Activated CD8-positive, alpha-beta T cell treated with anti-CD3 and anti-CD28 coated beads, Interleukin-2, amount 10 ng/mL, durations not matched to agents 7 days and 5 days (primary cell): ENCODE data around the gene PLEKHG4. TPM values are rescaled to one million over a fixed set of nuclear protein-coding genes. Genes with fewer than 3 reads are reported as not detected.
A peak's percentile ranks its signal among the peaks of the same experiment; 100 is the strongest.

Experiments
- ATAC-seq: fragments of 150-1000 bp; cut with Tn5 transposase; one replicate; pipeline ENCODE4 v1.10.0; 2021; ENCODE audit warnings: moderate library complexity
- CTCF ChIA-PET: fragments of 350-600 bp; sonication (Branson Sonifier 250); formaldehyde crosslinking; loops from one replicate; lab custom pipeline; 2021; ENCODE audit warnings: antibody characterized with exemption; lab: Charles Lee
- POLR2A ChIA-PET: fragments of 350-600 bp; sonication (Branson Sonifier 250); formaldehyde crosslinking; loops from one replicate; lab custom pipeline; 2021; ENCODE audit warnings: antibody characterized with exemption; lab: Charles Lee
- DNase-seq: peaks from one replicate; pipeline ENCODE4 v3.0.0-alpha.2; 2020
- H3K27ac Mint-ChIP-seq: one replicate; pipeline ENCODE4 v1.8.0; 2021; ENCODE audit warnings: mild to moderate bottlenecking, mixed read lengths
- H3K27me3 Mint-ChIP-seq: one replicate; pipeline ENCODE4 v1.8.0; 2021; ENCODE audit warnings: low read depth, mixed read lengths
- H3K36me3 Mint-ChIP-seq: one replicate; pipeline ENCODE4 v1.8.0; 2021; ENCODE audit warnings: low read depth, mixed read lengths
- H3K4me1 Mint-ChIP-seq: one replicate; pipeline ENCODE4 v1.8.0; 2021; ENCODE audit warnings: low read depth, mixed read lengths
- H3K4me3 Mint-ChIP-seq: one replicate; pipeline ENCODE4 v1.8.0; 2021; ENCODE audit warnings: mild to moderate bottlenecking, mixed read lengths
- H3K9me3 Mint-ChIP-seq: one replicate; pipeline ENCODE4 v1.8.0; 2022; ENCODE audit warnings: mixed read lengths; ENCODE audit not compliant: insufficient read depth
- total RNA-seq, 2 experiments: library from RNA; stranded (reverse); gene quantifications; one replicate each; pipeline ENCODE4 v1.2.3, GENCODE V29; 2021

Gene PLEKHG4
- total RNA-seq, 2 experiments from 2014 or later: 13.6 to 16.3 TPM

DNA sequence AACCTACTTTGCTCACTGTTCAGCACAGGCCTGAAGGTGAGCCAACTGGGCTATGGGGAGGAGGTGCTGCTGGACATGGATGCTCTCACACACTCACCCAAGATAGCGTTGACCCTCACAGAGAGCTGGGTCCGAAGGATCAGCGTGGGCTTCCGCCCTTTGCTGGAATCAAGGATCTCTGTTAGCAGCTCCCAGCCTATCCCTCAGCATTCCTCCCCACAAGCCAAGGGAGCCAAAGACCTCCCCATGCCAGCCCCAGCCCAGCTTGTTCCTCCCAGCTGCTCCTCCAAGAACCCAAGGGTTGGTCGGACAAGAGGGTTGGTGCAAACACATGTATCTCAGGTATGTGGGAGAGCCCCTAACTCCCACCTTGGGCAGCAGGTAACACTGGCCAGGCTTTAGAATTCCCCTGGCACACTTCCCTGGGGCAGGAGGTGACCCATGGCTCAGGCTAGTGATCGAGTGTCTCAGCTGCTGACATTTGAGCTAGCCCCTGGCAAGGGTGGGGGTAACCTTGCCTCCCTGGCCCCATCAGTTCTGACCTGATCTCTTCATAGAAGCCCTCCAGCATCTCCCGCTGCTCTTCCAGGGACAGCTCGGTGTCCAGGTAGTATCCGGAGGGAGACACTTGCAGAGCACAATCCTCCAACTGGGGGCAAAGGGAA, 40.4 kb upstream of the PLEKHG4 start:
- ChIA-PET POLR2A (interaction anchor here (0.7 to 4.1 kb wide), 3 partner anchors 8 to 29 kb away, joined by 3 to 27 read pairs (median 5); partner anchors contain the start of gene TMEM208), CTCF (interaction anchor here (0.5 to 1.5 kb wide), 3 partner anchors 9 to 282 kb away, joined by 3 to 4 read pairs (median 4); partner anchors contain the start of gene FHOD1)
- Mint-ChIP-seq H3K4me3 (no peak overlapping the region), H3K4me1 (peaks cover 36% of the 10 kb centered on the region), H3K27me3 (no peaks in the 10 kb centered on the region), H3K9me3 (no peaks in the 10 kb centered on the region), H3K36me3 (peaks cover 47% of the 10 kb centered on the region), H3K27ac (peak overlapping the region; percentile 62)
- DNase-seq: no peak
- ATAC-seq: no peak

- CTCF ChIA-PET: no interaction called here
Measured at GRCh38 chr16:67240506-67240905, 38.8 kb upstream of the PLEKHG4 start.

DNA sequence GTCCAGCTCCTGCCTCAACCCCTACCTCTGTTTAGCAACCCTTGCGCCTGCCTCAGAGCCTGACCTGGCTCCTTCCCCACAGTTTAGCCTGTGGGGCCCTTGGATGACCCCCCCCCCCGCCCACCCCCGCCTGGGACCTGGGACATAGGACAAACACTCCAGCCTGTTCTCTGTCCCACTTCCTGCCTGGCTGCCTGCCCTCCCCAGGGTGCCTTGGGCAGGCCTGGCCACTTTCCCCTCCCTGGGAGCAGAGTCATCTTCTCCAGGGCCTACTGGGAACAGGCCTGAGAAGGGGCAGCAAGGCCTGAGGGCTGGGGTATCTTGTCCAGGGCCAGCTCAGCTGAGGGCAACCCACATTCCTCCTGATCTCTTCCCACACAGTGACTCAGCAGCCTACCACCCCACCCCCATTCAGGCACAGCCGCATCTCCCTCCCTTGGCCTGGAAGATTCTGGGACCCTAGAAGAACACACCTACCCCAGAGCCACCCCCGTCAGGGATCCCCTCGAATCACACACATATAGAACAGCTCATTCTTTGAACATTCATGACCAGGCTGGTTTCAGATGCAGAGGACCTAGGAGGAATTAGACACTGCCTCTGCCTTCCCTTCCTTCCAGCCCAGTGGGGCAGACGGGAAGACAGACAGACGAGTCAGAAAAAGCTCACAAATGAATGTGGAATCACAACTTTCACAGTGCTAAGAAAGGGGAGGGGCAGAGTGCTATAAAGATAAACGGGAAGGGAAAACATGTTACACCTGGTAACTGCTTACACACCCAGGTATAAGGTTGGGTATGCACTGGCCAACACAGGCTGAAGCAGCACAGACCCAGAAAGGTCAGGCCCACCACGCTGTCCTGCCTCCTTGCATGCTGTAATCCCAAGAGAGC, 38.1 kb upstream of the PLEKHG4 start:
- ChIA-PET POLR2A (interaction anchor here (1.8 kb wide), 2 partner anchors 10 to 14 kb away, joined by 5 to 7 read pairs; partner anchors contain the start of gene TMEM208), CTCF (interaction anchor here (1.5 kb wide), 1 partner anchor 14 kb away, joined by 4 read pairs; the partner anchor contains the start of gene TMEM208)
- Mint-ChIP-seq H3K27ac (peak overlapping the region; percentile 75), H3K27me3 (no peaks in the 10 kb centered on the region), H3K4me1 (peaks cover 53% of the 10 kb centered on the region), H3K36me3 (peaks cover 42% of the 10 kb centered on the region), H3K9me3 (no peaks in the 10 kb centered on the region), H3K4me3 (no peak overlapping the region)
- ATAC-seq (no peak), DNase-seq (no peak)

More at GRCh38 chr16:67240506-67240905, 38.8 kb upstream of the PLEKHG4 start:
- no peaks in the 10 kb centered on the region for H3K27me3 Mint-ChIP-seq
- peaks cover 51% of the 10 kb centered on the region for H3K4me1 Mint-ChIP-seq
- ATAC-seq (no peak), DNase-seq (no peak)
- POLR2A ChIA-PET: interaction anchor here (0.8 to 1.8 kb wide), 3 partner anchors 9 to 240 kb away, joined by 3 to 7 read pairs (median 5); partner anchors contain the start of gene TMEM208
- H3K4me3 Mint-ChIP-seq: no peak overlapping the region
- no peak overlapping the region for H3K27ac Mint-ChIP-seq
- H3K36me3 Mint-ChIP-seq: peaks cover 49% of the 10 kb centered on the region
- no peaks in the 10 kb centered on the region for H3K9me3 Mint-ChIP-seq

DNA sequence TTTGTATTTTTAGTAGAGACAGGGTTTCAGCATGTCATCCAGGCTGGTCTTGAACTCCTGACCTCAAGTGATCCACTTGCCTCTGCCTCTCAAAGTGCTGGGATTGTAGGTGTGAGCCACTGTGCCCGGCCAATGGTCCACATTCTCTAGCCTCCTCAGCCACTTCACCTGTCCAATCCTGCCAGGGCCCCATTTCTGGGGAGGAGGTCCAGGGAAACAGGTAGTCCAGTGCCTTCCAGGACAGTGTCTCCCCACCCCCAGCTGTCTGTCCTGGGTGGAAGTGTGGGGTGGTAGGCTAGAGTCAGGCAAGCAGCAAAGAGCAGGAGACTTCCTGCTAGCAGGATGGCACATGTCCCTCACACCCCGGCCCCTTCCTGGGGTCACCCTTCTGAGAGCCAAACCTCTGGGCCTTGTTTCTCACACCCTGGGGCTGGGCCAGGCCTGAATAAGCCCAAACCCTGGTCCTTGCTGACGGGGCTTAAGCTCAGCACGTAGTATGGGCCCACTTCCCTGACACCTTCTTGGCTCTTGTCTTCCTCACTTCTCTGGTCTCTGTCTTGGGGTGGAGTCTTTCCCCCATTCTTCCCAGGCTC, 37.1 kb upstream of the PLEKHG4 start:
- H3K27ac Mint-ChIP-seq: peak overlapping the region; percentile 83
- ATAC-seq: no peak
- H3K4me1 Mint-ChIP-seq: peaks cover 51% of the 10 kb centered on the region
- POLR2A ChIA-PET: interaction anchor here (1.8 kb wide), 1 partner anchor 15 kb away, joined by 7 read pairs; the partner anchor contains the start of gene TMEM208
- no peak for DNase-seq
- no peak overlapping the region for H3K4me3 Mint-ChIP-seq
- no peaks in the 10 kb centered on the region for H3K9me3 Mint-ChIP-seq
- CTCF ChIA-PET: interaction anchor here (0.9 to 7.3 kb wide), 3 partner anchors 15 to 57 kb away, joined by 3 to 64 read pairs (median 4); partner anchors contain the start of gene TMEM208
- peaks cover 34% of the 10 kb centered on the region for H3K36me3 Mint-ChIP-seq
- H3K27me3 Mint-ChIP-seq: no peaks in the 10 kb centered on the region

DNA sequence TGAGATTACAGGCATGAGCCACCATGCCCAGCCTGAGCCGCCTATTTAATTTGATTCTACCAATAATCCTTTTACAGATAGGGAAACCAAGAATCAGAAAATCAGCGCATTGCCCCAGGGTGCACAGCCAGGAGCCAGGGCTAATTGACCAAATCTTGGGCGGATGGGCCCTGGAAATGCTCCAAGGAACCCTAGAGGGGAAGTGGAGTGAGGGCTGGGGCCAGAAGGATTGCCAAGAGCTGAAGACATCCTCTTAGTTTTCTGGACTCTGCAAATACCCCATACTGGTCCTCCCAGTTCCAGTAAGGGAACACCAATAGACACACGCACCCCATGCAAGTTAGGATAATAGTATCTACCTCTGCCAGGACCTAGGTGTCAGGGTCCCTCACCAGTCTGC, 35.9 kb upstream of the PLEKHG4 start:
- no peaks in the 10 kb centered on the region for H3K27me3 Mint-ChIP-seq
- DNase-seq: no peak
- peaks cover 54% of the 10 kb centered on the region for H3K4me1 Mint-ChIP-seq
- no peak for ATAC-seq
- POLR2A ChIA-PET: interaction anchor here (1.1 to 5.9 kb wide), 3 partner anchors 9 to 18 kb away, joined by 3 to 70 read pairs (median 5); partner anchors contain the start of gene TMEM208
- peaks cover 21% of the 10 kb centered on the region for H3K36me3 Mint-ChIP-seq
- H3K27ac Mint-ChIP-seq: peak overlapping the region; percentile 92
- H3K4me3 Mint-ChIP-seq: no peak overlapping the region
- CTCF ChIA-PET: interaction anchor here (0.9 to 7.3 kb wide), 8 partner anchors 7 to 238 kb away, joined by 3 to 64 read pairs (median 4); partner anchors contain the start of genes ATP6V0D1 and TMEM208
- H3K9me3 Mint-ChIP-seq: no peaks in the 10 kb centered on the region

- ATAC-seq (peak; percentile 65), DNase-seq (peak; percentile 88)
- peak overlapping the region; percentile 88 for H3K4me3 Mint-ChIP-seq
- CTCF ChIA-PET: interaction anchor here (0.6 to 7.3 kb wide), 17 partner anchors 8 to 297 kb away, joined by 3 to 64 read pairs (median 4); partner anchors contain the start of genes ATP6V0D1, LRRC36, TMEM208 and TRADD
- no peaks in the 10 kb centered on the region for H3K9me3 Mint-ChIP-seq
- H3K27ac Mint-ChIP-seq: peak overlapping the region; percentile 92
- POLR2A ChIA-PET: interaction anchor here (0.6 to 5.9 kb wide), 7 partner anchors 11 to 416 kb away, joined by 3 to 70 read pairs (median 4); partner anchors contain the start of genes ACD, ATP6V0D1 and TMEM208
- peaks cover 17% of the 10 kb centered on the region for H3K36me3 Mint-ChIP-seq
- peaks cover under 1% of the 10 kb centered on the region for H3K27me3 Mint-ChIP-seq
- peaks cover 61% of the 10 kb centered on the region for H3K4me1 Mint-ChIP-seq
Measured at GRCh38 chr16:67244387-67245185, 34.7 kb upstream of the PLEKHG4 start.

- POLR2A ChIA-PET: interaction anchor here (1.2 to 5.9 kb wide), 4 partner anchors 12 to 415 kb away, joined by 3 to 70 read pairs (median 4); partner anchors contain the start of genes ACD, ATP6V0D1 and TMEM208
- H3K27me3 Mint-ChIP-seq: peaks cover 7% of the 10 kb centered on the region
- H3K36me3 Mint-ChIP-seq: peaks cover 17% of the 10 kb centered on the region
- DNase-seq (no peak), ATAC-seq (no peak)
- CTCF ChIA-PET: interaction anchor here (0.7 to 7.3 kb wide), 9 partner anchors 9 to 283 kb away, joined by 3 to 64 read pairs (median 5); partner anchors contain the start of gene TMEM208
- H3K9me3 Mint-ChIP-seq: no peaks in the 10 kb centered on the region
- H3K27ac Mint-ChIP-seq: peak overlapping the region; percentile 92
- peak overlapping the region; percentile 88 for H3K4me3 Mint-ChIP-seq
- H3K4me1 Mint-ChIP-seq: peaks cover 67% of the 10 kb centered on the region
Measured at GRCh38 chr16:67245186-67245585, 34.1 kb upstream of the PLEKHG4 start.

DNA sequence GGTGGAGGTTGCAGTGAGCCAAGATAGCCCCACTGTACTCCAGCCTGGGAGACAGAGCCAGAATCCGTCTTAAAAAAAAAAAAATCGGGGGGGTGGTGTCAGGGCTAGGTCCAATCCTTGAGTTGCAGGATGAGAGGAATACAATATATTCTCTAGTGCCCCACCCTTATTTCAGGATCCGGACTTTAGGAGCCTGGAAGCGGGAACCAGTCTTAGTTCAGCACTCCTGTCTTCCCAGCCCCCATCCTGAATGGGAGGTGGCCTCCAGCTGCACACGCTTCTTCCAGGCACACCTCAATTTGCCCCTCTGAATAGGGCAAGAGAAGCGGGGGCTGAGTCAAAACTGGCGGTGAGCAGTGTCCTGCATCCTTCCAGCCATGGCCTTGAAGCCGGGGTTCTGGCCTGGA, 33.7 kb upstream of the PLEKHG4 start:
- ChIA-PET POLR2A (interaction anchor here (0.8 to 5.9 kb wide), 5 partner anchors 8 to 45 kb away, joined by 3 to 70 read pairs (median 3); partner anchors contain the start of gene TMEM208), CTCF (interaction anchor here (1.2 to 7.3 kb wide), 6 partner anchors 19 to 276 kb away, joined by 3 to 64 read pairs (median 7); partner anchors contain the start of gene TMEM208)
- Mint-ChIP-seq H3K4me3 (peak overlapping the region; percentile 88), H3K36me3 (peaks cover 17% of the 10 kb centered on the region), H3K27me3 (peaks cover 9% of the 10 kb centered on the region), H3K9me3 (no peaks in the 10 kb centered on the region), H3K4me1 (peaks cover 68% of the 10 kb centered on the region), H3K27ac (peak overlapping the region; percentile 92)
- DNase-seq (no peak), ATAC-seq (no peak)

GRCh38 chr16:67246081-67246755, 33.1 kb upstream of the PLEKHG4 start:
- ChIA-PET POLR2A (interaction anchor here (0.6 to 5.9 kb wide), 6 partner anchors 9 to 45 kb away, joined by 3 to 70 read pairs (median 3); partner anchors contain the start of gene TMEM208), CTCF (interaction anchor here (1.0 to 7.3 kb wide), 10 partner anchors 15 to 275 kb away, joined by 3 to 64 read pairs (median 7); partner anchors contain the start of gene TMEM208)
- Mint-ChIP-seq H3K27me3 (peaks cover 9% of the 10 kb centered on the region), H3K9me3 (no peaks in the 10 kb centered on the region), H3K36me3 (peaks cover 16% of the 10 kb centered on the region), H3K4me1 (peaks cover 67% of the 10 kb centered on the region), H3K27ac (peak overlapping the region; percentile 90), H3K4me3 (peak overlapping the region; percentile 88)
- ATAC-seq: peak; percentile 10
- peak; percentile 77 for DNase-seq
